Type B pancreatic cell (in vitro differentiated cells): ENCODE data around the gene CDS1. TPM values are rescaled to one million over a fixed set of nuclear protein-coding genes. Genes with fewer than 3 reads are reported as not detected.

Experiments used
- DNase-seq: peaks from one replicate; pipeline ENCODE4 v3.0.0; 2021; ENCODE audit warnings: mixed read lengths; ENCODE audit not compliant: unreplicated experiment; ENCODE audit errors: extremely low spot score
- H3K27ac Mint-ChIP-seq: 2 replicates; pipeline ENCODE4 v1.8.0; 2021; ENCODE audit warnings: mild to moderate bottlenecking, mixed read lengths
- H3K27me3 Mint-ChIP-seq: 2 replicates; pipeline ENCODE4 v1.8.0; 2021; ENCODE audit warnings: mixed read lengths
- H3K36me3 Mint-ChIP-seq: 2 replicates; pipeline ENCODE4 v1.8.0; 2021; ENCODE audit warnings: mixed read lengths
- H3K4me1 Mint-ChIP-seq: one replicate; pipeline ENCODE4 v1.8.0; 2021; ENCODE audit warnings: mixed read lengths; ENCODE audit not compliant: unreplicated experiment
- H3K4me3 Mint-ChIP-seq: 2 replicates; pipeline ENCODE4 v1.8.0; 2021; ENCODE audit warnings: mild to moderate bottlenecking, mixed read lengths
- H3K9me3 Mint-ChIP-seq: 2 replicates; pipeline ENCODE4 v1.8.0; 2021; ENCODE audit warnings: mixed read lengths
- total RNA-seq: library from RNA; stranded (reverse); gene quantifications from 2 replicates; pipeline ENCODE4 v1.2.1, GENCODE V29; 2021; ENCODE audit warnings: low replicate concordance
- TF ChIP-seq, protein P1 (sequence below): fragments of 200-600 bp; sonication (generic); conservative IDR thresholded peaks from 2 replicates; pipeline ENCODE4 v1.5.0; 2021; ENCODE audit warnings: antibody characterized with exemption, mild to moderate bottlenecking

CDS1 gene
- total RNA-seq, 1 donor from 2014 or later, result 15.1 TPM

GRCh38 chr4:84574069-84574720 is 8.7 kb upstream of the CDS1 start:
- Mint-ChIP-seq H3K27me3 (no peaks in the 10 kb centered on the region), H3K9me3 (no peaks in the 10 kb centered on the region)

GRCh38 chr4:84578540-84579402 is 4.2 kb upstream of the CDS1 start:
- Mint-ChIP-seq H3K27me3 (peaks cover 10% of the 10 kb centered on the region), H3K4me3 (no peak overlapping the region), H3K36me3 (no peaks in the 10 kb centered on the region), H3K9me3 (no peaks in the 10 kb centered on the region), H3K4me1 (peaks cover 12% of the 10 kb centered on the region), H3K27ac (peak overlapping the region; percentile 79)
- DNase-seq, result no peak
- TF ChIP-seq, protein P1, sequence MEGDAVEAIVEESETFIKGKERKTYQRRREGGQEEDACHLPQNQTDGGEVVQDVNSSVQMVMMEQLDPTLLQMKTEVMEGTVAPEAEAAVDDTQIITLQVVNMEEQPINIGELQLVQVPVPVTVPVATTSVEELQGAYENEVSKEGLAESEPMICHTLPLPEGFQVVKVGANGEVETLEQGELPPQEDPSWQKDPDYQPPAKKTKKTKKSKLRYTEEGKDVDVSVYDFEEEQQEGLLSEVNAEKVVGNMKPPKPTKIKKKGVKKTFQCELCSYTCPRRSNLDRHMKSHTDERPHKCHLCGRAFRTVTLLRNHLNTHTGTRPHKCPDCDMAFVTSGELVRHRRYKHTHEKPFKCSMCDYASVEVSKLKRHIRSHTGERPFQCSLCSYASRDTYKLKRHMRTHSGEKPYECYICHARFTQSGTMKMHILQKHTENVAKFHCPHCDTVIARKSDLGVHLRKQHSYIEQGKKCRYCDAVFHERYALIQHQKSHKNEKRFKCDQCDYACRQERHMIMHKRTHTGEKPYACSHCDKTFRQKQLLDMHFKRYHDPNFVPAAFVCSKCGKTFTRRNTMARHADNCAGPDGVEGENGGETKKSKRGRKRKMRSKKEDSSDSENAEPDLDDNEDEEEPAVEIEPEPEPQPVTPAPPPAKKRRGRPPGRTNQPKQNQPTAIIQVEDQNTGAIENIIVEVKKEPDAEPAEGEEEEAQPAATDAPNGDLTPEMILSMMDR, result peak; percentile 67

More at GRCh38 chr4:84574069-84574720, 8.7 kb upstream of the CDS1 start:
- no peak for DNase-seq
- Mint-ChIP-seq H3K4me1 (no peaks in the 10 kb centered on the region), H3K27ac (peak overlapping the region; percentile 57), H3K4me3 (no peak overlapping the region), H3K36me3 (no peaks in the 10 kb centered on the region)
- TF ChIP-seq, protein P1, result no peak

DNA sequence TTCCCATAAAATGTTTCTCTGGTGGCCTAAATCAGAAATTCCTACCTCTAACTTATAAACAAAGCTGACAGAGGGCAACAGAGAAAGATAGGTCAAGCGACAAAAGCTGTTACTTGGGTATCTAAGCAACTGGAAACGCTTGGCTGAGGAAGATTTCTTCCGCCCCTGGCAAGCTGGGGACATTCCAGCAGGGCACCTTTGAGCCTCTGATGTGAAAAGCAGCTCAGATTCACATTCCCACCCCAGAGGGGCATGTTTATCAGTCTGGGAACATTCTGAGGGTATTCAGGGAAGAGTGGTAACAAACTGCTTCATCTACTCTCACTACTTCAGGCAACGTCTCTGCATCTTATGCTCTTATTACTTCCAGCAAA is 3.5 kb upstream of the CDS1 start:
- no peak for DNase-seq
- Mint-ChIP-seq H3K27ac (peak overlapping the region; percentile 79), H3K9me3 (no peaks in the 10 kb centered on the region), H3K36me3 (no peaks in the 10 kb centered on the region), H3K4me3 (no peak overlapping the region), H3K27me3 (peaks cover 17% of the 10 kb centered on the region), H3K4me1 (peaks cover 12% of the 10 kb centered on the region)
- TF ChIP-seq, protein P1, result no peak

- Mint-ChIP-seq H3K9me3 (no peaks in the 10 kb centered on the region), H3K4me3 (peak overlapping the region; percentile 83), H3K27me3 (peaks cover 23% of the 10 kb centered on the region), H3K4me1 (peaks cover 12% of the 10 kb centered on the region), H3K36me3 (peaks cover 8% of the 10 kb centered on the region), H3K27ac (peak overlapping the region; percentile 94)
- DNase-seq, result peak; percentile 98
- TF ChIP-seq, protein P1, result peak; percentile 30
Observed at GRCh38 chr4:84582302-84582987, 482 bp upstream of the CDS1 start.

- Mint-ChIP-seq H3K4me3 (peak overlapping the region; percentile 94), H3K27me3 (peaks cover 23% of the 10 kb centered on the region), H3K36me3 (peaks cover 9% of the 10 kb centered on the region), H3K9me3 (no peaks in the 10 kb centered on the region), H3K4me1 (peaks cover 12% of the 10 kb centered on the region), H3K27ac (peak overlapping the region; percentile 97)
- DNase-seq, result no peak
- TF ChIP-seq, protein P1, result peak; percentile 56
Observed at GRCh38 chr4:84583876-84584380, 1.0 kb downstream of the CDS1 start.
